ENCODE data around the gene CRACR2B. TPM values are rescaled to one million over a fixed set of nuclear protein-coding genes. Genes with fewer than 3 reads are reported as not detected.

Gene CRACR2B
- total and polyA plus RNA-seq, 10 of the 15 experiments (the other 5 are each of a cell fraction or from before 2014, with no cell fraction given), result 0.10 to 33.7 (median 12.7) TPM

- in situ Hi-C loops (cut with MboI), result no loop called here
- ChIA-PET POLR2A (no interaction called here), CTCF (no interaction called here), SMC1A (ENCODE audit: uncharacterized antibody, unreplicated experiment) (no interaction called here), RAD21 (ENCODE audit: unreplicated experiment) (no interaction called here)
- Histone ChIP-seq H2AFZ (ENCODE audit: control insufficient read depth, low read depth, low read length) (no peak overlapping the region), H3K27ac (ENCODE audit: control insufficient read depth, insufficient read depth) (no peak overlapping the region), H3K27me3 (replicated peaks in 1 of 2; ENCODE audit: control insufficient read depth in 2 of 2, insufficient read depth in 2 of 2, low read length in 1 of 2) (no peaks in the 10 kb centered on the region), H3K4me3 (no peak overlapping the region), H3K9ac (ENCODE audit: control insufficient read depth, insufficient read depth, low read length) (no peak overlapping the region), H3K4me1 (ENCODE audit: control insufficient read depth, insufficient read depth, low read length) (no peaks in the 10 kb centered on the region), H3K36me3 (ENCODE audit: control insufficient read depth in 2 of 2, insufficient read depth in 2 of 2, low read length in 1 of 2) (peaks cover 0 to 1% of the 10 kb centered on the region in 2 experiments; a peak in 1 of 4 replicates), H3K9me3 (replicated peaks; ENCODE audit: control insufficient read depth, insufficient read depth, low read length) (no peaks in the 10 kb centered on the region), H3K4me2 (ENCODE audit: control insufficient read depth, insufficient read depth) (no peak overlapping the region), H3K79me2 (ENCODE audit: control insufficient read depth, insufficient read depth, low read length) (no peaks in the 10 kb centered on the region), H4K20me1 (ENCODE audit: control insufficient read depth, insufficient read depth) (no peaks in the 10 kb centered on the region)
- no TSS peak for BruUV-seq (replicated peaks)
- no peak for TF ChIP-seq EP300 (IDR thresholded peaks at IDR 0.05; ENCODE audit: borderline replicate concordance in 1 of 2, control insufficient read depth in 1 of 2, low read depth in 2 of 2, low read length in 2 of 2)
- TF ChIP-seq ZSCAN29 (IDR thresholded peaks at IDR 0.05), result no peak
- TF ChIP-seq SUZ12 (IDR thresholded peaks at IDR 0.05; ENCODE audit: unreplicated experiment), result no peak
- 93% methylated on average over 8 of the region's 11 CpGs for WGBS (ENCODE audit: insufficient coverage, insufficient replicate concordance, low lambda C conversion rate, missing lambda C conversion rate)
- no peak for FAIRE-seq
- intact Hi-C loops (cut with micrococcal nuclease; ENCODE audit: unreplicated experiment), result no loop called here
- ATAC-seq, result peak; percentile 46
- no peak for DNase-seq (ENCODE audit: low read depth, low spot score)
These were observed 49.8 kb downstream of the CRACR2B start for GRCh38 chr11:877565-877964.

GRCh38 chr11:880447-880846 is 52.7 kb downstream of the CRACR2B start:
- Histone ChIP-seq H3K4me1 (ENCODE audit: control insufficient read depth, insufficient read depth, low read length) (no peaks in the 10 kb centered on the region), H3K4me3 (no peak overlapping the region), H3K27ac (ENCODE audit: control insufficient read depth, insufficient read depth) (no peak overlapping the region), H3K4me2 (ENCODE audit: control insufficient read depth, insufficient read depth) (no peak overlapping the region), H4K20me1 (ENCODE audit: control insufficient read depth, insufficient read depth) (no peaks in the 10 kb centered on the region), H3K79me2 (ENCODE audit: control insufficient read depth, insufficient read depth, low read length) (no peaks in the 10 kb centered on the region), H3K36me3 (ENCODE audit: control insufficient read depth in 2 of 2, insufficient read depth in 2 of 2, low read length in 1 of 2) (peaks cover 0 to 6% of the 10 kb centered on the region in 2 experiments; a peak in 2 of 4 replicates), H3K9me3 (replicated peaks; ENCODE audit: control insufficient read depth, insufficient read depth, low read length) (no peaks in the 10 kb centered on the region), H2AFZ (ENCODE audit: control insufficient read depth, low read depth, low read length) (no peak overlapping the region), H3K9ac (ENCODE audit: control insufficient read depth, insufficient read depth, low read length) (no peak overlapping the region), H3K27me3 (replicated peaks in 1 of 2; ENCODE audit: control insufficient read depth in 2 of 2, insufficient read depth in 2 of 2, low read length in 1 of 2) (no peaks in the 10 kb centered on the region)
- POLR2A ChIA-PET, result no interaction called here
- DNase-seq (ENCODE audit: low read depth, low spot score) (no peak), FAIRE-seq (no peak), ATAC-seq (no peak)
- BruUV-seq (replicated peaks), result no TSS peak
- TF ChIP-seq YBX1 (IDR thresholded peaks at IDR 0.05), result no peak
- no peak for TF ChIP-seq RFX5 (IDR thresholded peaks at IDR 0.05; ENCODE audit: low read depth, low read length)
- no peak for TF ChIP-seq MEF2B (IDR thresholded peaks at IDR 0.05; ENCODE audit: partially characterized antibody, poor library complexity, severe bottlenecking)
- no peak for TF ChIP-seq BRCA1 (IDR thresholded peaks at IDR 0.05; ENCODE audit: low read depth, low read length)
- no peak for TF ChIP-seq KAT2A (conservative IDR thresholded peaks at IDR 0.05; ENCODE audit: control insufficient read depth, low read depth, low read length)
- no peak for TF ChIP-seq SMAD5 (IDR thresholded peaks at IDR 0.05; ENCODE audit: low read depth)
- no peak for TF ChIP-seq CEBPB (IDR thresholded peaks at IDR 0.05; ENCODE audit: borderline replicate concordance in 1 of 2, low read depth in 2 of 2, low read length in 2 of 2)
- TF ChIP-seq CREB1 (IDR thresholded peaks at IDR 0.05; ENCODE audit: low read depth), result no peak
- CTCF ChIA-PET, result no interaction called here
- 82% methylated on average over 14 of the region's 14 CpGs for WGBS (ENCODE audit: insufficient coverage, insufficient replicate concordance, low lambda C conversion rate, missing lambda C conversion rate)
- SMC1A ChIA-PET (ENCODE audit: uncharacterized antibody, unreplicated experiment), result no interaction called here
- RAD21 ChIA-PET (ENCODE audit: unreplicated experiment), result no interaction called here
- intact Hi-C loops (cut with micrococcal nuclease; ENCODE audit: unreplicated experiment), result no loop called here
- in situ Hi-C loops (cut with MboI), result no loop called here

Small RNAs within 50 kb of the gene (small RNA-seq; reads per million reads assigned to genes)
- not detected for gene SNORA52

Other genes starting within 250 kb of the CRACR2B start
Only the 7 nearest of the 21 such genes appear.
- 7.5 and 8.3 TPM in 2 replicates for gene SLC25A22, start 29.6 kb upstream of the CRACR2B start, total RNA-seq (2014; rRNA removed)
- 3.6 and 3.9 TPM in 2 replicates for gene SLC25A22, start 29.6 kb upstream of the CRACR2B start, total RNA-seq (2014; rRNA removed; fragmentation: Illumina TruSeq; extraction: Trizol)
- gene SLC25A22, start 29.6 kb upstream of the CRACR2B start, total RNA-seq (2021), result 22.8 and 27.0 TPM in 2 replicates
- gene SLC25A22, start 29.6 kb upstream of the CRACR2B start, polyA plus RNA-seq (2011; rRNA removed), result 2.9 and 8.0 TPM in 2 replicates
- 0.68 and 3.3 TPM in 2 replicates for gene SLC25A22, start 29.6 kb upstream of the CRACR2B start, polyA plus RNA-seq (2014; fragmentation: Illumina TruSeq; extraction: Trizol)
- under 1 TPM; 0.27 to 0.46 TPM for gene SLC25A22, start 29.6 kb upstream of the CRACR2B start, polyA plus RNA-seq (2014; fragmentation: Nextera tagmentation; extraction: Ambion mirVana)
- 14.8 and 21.1 TPM in 2 replicates for gene SLC25A22, start 29.6 kb upstream of the CRACR2B start, polyA plus RNA-seq (2014; rRNA removed)
- gene SLC25A22, start 29.6 kb upstream of the CRACR2B start, polyA plus RNA-seq (2016; fragmentation: Nextera tagmentation; extraction: Ambion mirVana), result 10 to 100 TPM; 14.4 to 18.4 TPM
- 15.6 and 19.1 TPM in 2 replicates for gene PIDD1, start 22.7 kb upstream of the CRACR2B start, total RNA-seq (2014; rRNA removed)
- gene PIDD1, start 22.7 kb upstream of the CRACR2B start, total RNA-seq (2014; rRNA removed; fragmentation: Illumina TruSeq; extraction: Trizol), result 3.8 and 4.0 TPM in 2 replicates
- gene PIDD1, start 22.7 kb upstream of the CRACR2B start, total RNA-seq (2021), result 33.7 and 42.0 TPM in 2 replicates
- gene PIDD1, start 22.7 kb upstream of the CRACR2B start, polyA plus RNA-seq (2011; rRNA removed), result 2.8 and 8.0 TPM in 2 replicates
- gene PIDD1, start 22.7 kb upstream of the CRACR2B start, polyA plus RNA-seq (2014; fragmentation: Illumina TruSeq; extraction: Trizol), result 0.54 and 2.1 TPM in 2 replicates
- under 1 TPM; 0.11 to 0.84 TPM for gene PIDD1, start 22.7 kb upstream of the CRACR2B start, polyA plus RNA-seq (2014; fragmentation: Nextera tagmentation; extraction: Ambion mirVana)
- gene PIDD1, start 22.7 kb upstream of the CRACR2B start, polyA plus RNA-seq (2014; rRNA removed), result 52.2 and 64.4 TPM in 2 replicates
- 10 to 100 TPM; 52.6 to 53.6 TPM for gene PIDD1, start 22.7 kb upstream of the CRACR2B start, polyA plus RNA-seq (2016; fragmentation: Nextera tagmentation; extraction: Ambion mirVana)
- 1,170 and 1,176 TPM in 2 replicates for gene RPLP2, start 18.0 kb upstream of the CRACR2B start, total RNA-seq (2014; rRNA removed)
- gene RPLP2, start 18.0 kb upstream of the CRACR2B start, total RNA-seq (2014; rRNA removed; fragmentation: Illumina TruSeq; extraction: Trizol), result 1,135 and 1,241 TPM in 2 replicates
- 3,558 and 3,573 TPM in 2 replicates for gene RPLP2, start 18.0 kb upstream of the CRACR2B start, total RNA-seq (2021)
- gene RPLP2, start 18.0 kb upstream of the CRACR2B start, polyA plus RNA-seq (2011; rRNA removed), result 443 and 711 TPM in 2 replicates
- 125 and 488 TPM in 2 replicates for gene RPLP2, start 18.0 kb upstream of the CRACR2B start, polyA plus RNA-seq (2014; fragmentation: Illumina TruSeq; extraction: Trizol)
- gene RPLP2, start 18.0 kb upstream of the CRACR2B start, polyA plus RNA-seq (2014; fragmentation: Nextera tagmentation; extraction: Ambion mirVana), result 1,000 to 10,000 TPM; 1,446 to 3,075 TPM
- 1,595 and 1,805 TPM in 2 replicates for gene RPLP2, start 18.0 kb upstream of the CRACR2B start, polyA plus RNA-seq (2014; rRNA removed)
- gene RPLP2, start 18.0 kb upstream of the CRACR2B start, polyA plus RNA-seq (2016; fragmentation: Nextera tagmentation; extraction: Ambion mirVana), result 1,000 to 10,000 TPM; 1,515 to 1,516 TPM
- 9.3 and 9.8 TPM in 2 replicates for gene PNPLA2, start 9.0 kb upstream of the CRACR2B start, total RNA-seq (2014; rRNA removed)
- 2.5 and 4.2 TPM in 2 replicates for gene PNPLA2, start 9.0 kb upstream of the CRACR2B start, total RNA-seq (2014; rRNA removed; fragmentation: Illumina TruSeq; extraction: Trizol)
- gene PNPLA2, start 9.0 kb upstream of the CRACR2B start, total RNA-seq (2021), result 33.4 and 34.0 TPM in 2 replicates
- 1.7 and 5.1 TPM in 2 replicates for gene PNPLA2, start 9.0 kb upstream of the CRACR2B start, polyA plus RNA-seq (2011; rRNA removed)
- gene PNPLA2, start 9.0 kb upstream of the CRACR2B start, polyA plus RNA-seq (2014; fragmentation: Illumina TruSeq; extraction: Trizol), result 1.5 and 6.4 TPM in 2 replicates
- under 1 TPM; 0.19 to 0.62 TPM for gene PNPLA2, start 9.0 kb upstream of the CRACR2B start, polyA plus RNA-seq (2014; fragmentation: Nextera tagmentation; extraction: Ambion mirVana)
- gene PNPLA2, start 9.0 kb upstream of the CRACR2B start, polyA plus RNA-seq (2014; rRNA removed), result 18.3 and 26.5 TPM in 2 replicates
- gene PNPLA2, start 9.0 kb upstream of the CRACR2B start, polyA plus RNA-seq (2016; fragmentation: Nextera tagmentation; extraction: Ambion mirVana), result 10 to 100 TPM; 15.5 to 16.1 TPM
- 26.2 and 37.1 TPM in 2 replicates for gene CD151, start 5.0 kb downstream of the CRACR2B start, total RNA-seq (2014; rRNA removed)
- 11.1 and 17.6 TPM in 2 replicates for gene CD151, start 5.0 kb downstream of the CRACR2B start, total RNA-seq (2014; rRNA removed; fragmentation: Illumina TruSeq; extraction: Trizol)
- 28.6 and 31.7 TPM in 2 replicates for gene CD151, start 5.0 kb downstream of the CRACR2B start, total RNA-seq (2021)
- gene CD151, start 5.0 kb downstream of the CRACR2B start, polyA plus RNA-seq (2011; rRNA removed), result 19.9 and 39.6 TPM in 2 replicates
- 1.5 and 9.4 TPM in 2 replicates for gene CD151, start 5.0 kb downstream of the CRACR2B start, polyA plus RNA-seq (2014; fragmentation: Illumina TruSeq; extraction: Trizol)
- 1 to 10 TPM in 1 of 2 experiments, under 1 TPM in 1; 0.52 to 1.4 TPM for gene CD151, start 5.0 kb downstream of the CRACR2B start, polyA plus RNA-seq (2014; fragmentation: Nextera tagmentation; extraction: Ambion mirVana)
- gene CD151, start 5.0 kb downstream of the CRACR2B start, polyA plus RNA-seq (2014; rRNA removed), result 40.1 and 41.7 TPM in 2 replicates
- 10 to 100 TPM in 1 of 2 experiments, 1 to 10 TPM in 1; 9.4 to 11.7 TPM for gene CD151, start 5.0 kb downstream of the CRACR2B start, polyA plus RNA-seq (2016; fragmentation: Nextera tagmentation; extraction: Ambion mirVana)
- gene POLR2L, start 14.6 kb downstream of the CRACR2B start, total RNA-seq (2014; rRNA removed), result 366 and 432 TPM in 2 replicates
- gene POLR2L, start 14.6 kb downstream of the CRACR2B start, total RNA-seq (2014; rRNA removed; fragmentation: Illumina TruSeq; extraction: Trizol), result 60.2 and 68.7 TPM in 2 replicates
- 133 and 137 TPM in 2 replicates for gene POLR2L, start 14.6 kb downstream of the CRACR2B start, total RNA-seq (2021)
- 13.7 and 44.2 TPM in 2 replicates for gene POLR2L, start 14.6 kb downstream of the CRACR2B start, polyA plus RNA-seq (2011; rRNA removed)
- gene POLR2L, start 14.6 kb downstream of the CRACR2B start, polyA plus RNA-seq (2014; fragmentation: Illumina TruSeq; extraction: Trizol), result 2.2 and 23.1 TPM in 2 replicates
- gene POLR2L, start 14.6 kb downstream of the CRACR2B start, polyA plus RNA-seq (2014; fragmentation: Nextera tagmentation; extraction: Ambion mirVana), result 100 to 1,000 TPM in 1 of 2 experiments, 10 to 100 TPM in 1; 68.8 to 117 TPM
- gene POLR2L, start 14.6 kb downstream of the CRACR2B start, polyA plus RNA-seq (2014; rRNA removed), result 318 and 463 TPM in 2 replicates
- gene POLR2L, start 14.6 kb downstream of the CRACR2B start, polyA plus RNA-seq (2016; fragmentation: Nextera tagmentation; extraction: Ambion mirVana), result 100 to 1,000 TPM; 439 to 497 TPM
- 9.3 and 10.1 TPM in 2 replicates for gene TSPAN4, start 14.9 kb downstream of the CRACR2B start, total RNA-seq (2014; rRNA removed)
- 2.3 and 2.7 TPM in 2 replicates for gene TSPAN4, start 14.9 kb downstream of the CRACR2B start, total RNA-seq (2014; rRNA removed; fragmentation: Illumina TruSeq; extraction: Trizol)
- gene TSPAN4, start 14.9 kb downstream of the CRACR2B start, total RNA-seq (2021), result 8.7 and 9.0 TPM in 2 replicates
- gene TSPAN4, start 14.9 kb downstream of the CRACR2B start, polyA plus RNA-seq (2011; rRNA removed), result 6.5 and 13.4 TPM in 2 replicates
- gene TSPAN4, start 14.9 kb downstream of the CRACR2B start, polyA plus RNA-seq (2014; fragmentation: Illumina TruSeq; extraction: Trizol), result 0.96 TPM in 1 of 2 replicates, not detected in the other
- under 1 TPM in 1 of 2 experiments, not detected in 1; 0.37 TPM for gene TSPAN4, start 14.9 kb downstream of the CRACR2B start, polyA plus RNA-seq (2014; fragmentation: Nextera tagmentation; extraction: Ambion mirVana)
- 11.6 and 14.0 TPM in 2 replicates for gene TSPAN4, start 14.9 kb downstream of the CRACR2B start, polyA plus RNA-seq (2014; rRNA removed)
- 1 to 10 TPM; 7.6 to 8.5 TPM for gene TSPAN4, start 14.9 kb downstream of the CRACR2B start, polyA plus RNA-seq (2016; fragmentation: Nextera tagmentation; extraction: Ambion mirVana)